Epidermal melanocyte (primary cell): Measurements from ENCODE around the gene MAP3K8.

Source experiments
- DNase-seq: peaks from one replicate; pipeline ENCODE4 v3.0.0; 2011; ENCODE audit warnings: low spot score; ENCODE audit not compliant: insufficient read length

Gene MAP3K8

DNA sequence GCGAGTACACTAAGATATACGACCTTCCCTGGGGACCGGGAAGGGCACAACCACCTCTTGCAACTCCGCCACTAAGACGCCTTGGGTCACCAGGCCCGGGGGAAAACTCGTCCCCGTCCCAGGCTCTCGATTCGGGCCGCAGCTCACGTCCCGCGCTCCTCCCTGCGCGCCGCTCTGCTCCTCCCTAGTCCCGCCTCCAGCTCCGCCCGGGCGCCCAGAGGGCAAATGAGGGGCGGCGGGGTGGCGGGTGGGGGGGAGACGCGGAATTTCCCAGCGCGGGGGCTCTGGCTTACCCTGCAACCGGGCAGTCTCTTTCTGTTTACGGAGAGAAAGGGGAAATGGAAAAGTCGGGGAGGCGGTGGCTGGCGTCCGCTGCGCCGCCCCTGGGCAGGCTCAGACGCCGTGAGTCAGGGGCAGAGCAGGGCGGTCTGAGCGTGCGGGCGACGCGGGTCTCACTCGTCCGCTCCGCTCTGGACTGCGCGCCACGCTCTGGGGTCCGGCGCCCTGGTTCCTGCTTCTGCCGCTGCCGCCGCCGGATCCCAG, at the start of gene MAP3K8:
TSS of gene MAP3K8 (plus strand) at position 455 of the 543 bp plus-strand sequence. CDS start 4,755 bp downstream, outside the sequence.
- DNase-seq: peak; percentile 53

- DNase-seq: no peak
Measured at GRCh38 chr10:30384701-30385201, 49.2 kb upstream of the MAP3K8 start.

DNA sequence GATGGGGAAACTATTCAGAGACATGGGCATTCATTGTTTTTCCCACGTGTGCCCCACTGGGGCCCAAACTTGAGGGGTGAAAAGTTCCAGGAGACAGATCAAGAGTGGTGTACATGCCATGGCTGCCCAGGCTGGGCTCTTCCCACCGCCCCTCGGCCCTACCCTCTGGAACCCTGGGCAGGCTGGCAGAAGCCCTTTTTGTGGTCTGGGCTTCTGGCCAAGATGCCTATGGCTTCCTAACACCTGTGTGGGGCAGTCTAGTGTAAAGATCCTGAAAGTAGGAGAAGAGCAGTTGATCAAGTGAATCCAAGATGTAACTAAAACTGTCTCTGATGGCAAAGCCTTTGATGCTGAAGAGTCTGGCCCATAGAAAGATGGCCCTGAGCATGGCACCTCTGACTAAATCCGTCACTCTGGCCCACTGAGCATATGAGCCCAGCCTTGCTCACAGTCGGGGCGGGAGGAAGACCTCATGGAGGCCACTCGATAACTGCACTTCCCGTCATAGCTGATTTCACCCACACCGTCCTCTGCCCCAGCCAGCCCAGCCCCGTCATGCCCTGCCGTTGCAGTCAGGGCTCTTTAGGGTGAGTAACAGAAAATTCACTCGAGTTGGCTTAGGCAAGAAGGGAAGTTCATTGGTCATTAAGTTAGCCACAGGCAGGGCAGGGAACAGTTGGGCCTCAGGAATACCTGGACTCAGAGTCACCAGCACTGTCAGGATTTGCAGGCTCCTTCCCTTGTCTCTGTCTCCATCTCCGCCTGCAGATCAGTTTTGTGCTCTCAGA, 47.0 kb upstream of the MAP3K8 start:
- no peak for DNase-seq

- no peak for DNase-seq
Measured at GRCh38 chr10:30387646-30388243, 46.2 kb upstream of the MAP3K8 start.

DNA sequence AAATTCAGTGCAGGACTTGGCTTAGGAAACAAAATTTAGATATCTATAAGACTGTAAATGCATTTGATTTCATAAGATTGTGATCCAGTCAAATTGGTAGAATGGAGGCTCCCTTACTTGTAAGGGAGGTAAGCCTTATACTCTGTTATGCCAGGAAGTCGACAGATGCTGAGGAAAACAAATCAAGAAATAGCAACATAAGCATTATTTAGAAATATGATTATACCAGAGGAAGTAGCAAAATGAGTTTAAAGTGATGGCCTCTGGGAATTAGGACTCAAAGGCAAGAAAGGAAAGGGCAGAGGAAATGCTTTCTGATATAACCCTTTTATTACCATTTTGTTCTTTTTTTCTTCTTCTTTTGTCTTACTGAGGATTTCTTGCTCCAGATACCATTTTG, 44.4 kb upstream of the MAP3K8 start:
- no peak for DNase-seq

DNA sequence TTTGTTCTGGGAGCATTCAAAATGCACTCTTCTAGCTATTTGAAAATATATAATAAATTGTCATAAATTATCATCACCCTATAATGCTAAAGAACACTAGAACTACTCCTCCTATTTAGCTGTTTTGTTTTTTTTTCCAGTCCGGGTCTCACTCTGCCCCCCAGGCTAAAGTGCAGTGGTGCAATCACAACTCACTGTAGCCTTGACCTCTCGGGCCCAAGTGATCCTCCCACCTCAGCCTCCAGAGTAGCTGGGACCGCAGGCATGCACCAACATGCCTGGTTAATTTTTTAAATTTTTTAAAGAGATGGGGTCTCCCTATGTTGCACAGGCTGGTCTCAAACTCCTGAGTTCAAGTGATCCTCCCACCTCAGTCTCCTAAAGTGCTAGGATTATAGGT, 43.8 kb upstream of the MAP3K8 start:
- no peak for DNase-seq

GRCh38 chr10:30391266-30391665, 42.7 kb upstream of the MAP3K8 start:
- no peak for DNase-seq

GRCh38 chr10:30392564-30392990, 41.4 kb upstream of the MAP3K8 start:
- peak; percentile 79 for DNase-seq

DNA sequence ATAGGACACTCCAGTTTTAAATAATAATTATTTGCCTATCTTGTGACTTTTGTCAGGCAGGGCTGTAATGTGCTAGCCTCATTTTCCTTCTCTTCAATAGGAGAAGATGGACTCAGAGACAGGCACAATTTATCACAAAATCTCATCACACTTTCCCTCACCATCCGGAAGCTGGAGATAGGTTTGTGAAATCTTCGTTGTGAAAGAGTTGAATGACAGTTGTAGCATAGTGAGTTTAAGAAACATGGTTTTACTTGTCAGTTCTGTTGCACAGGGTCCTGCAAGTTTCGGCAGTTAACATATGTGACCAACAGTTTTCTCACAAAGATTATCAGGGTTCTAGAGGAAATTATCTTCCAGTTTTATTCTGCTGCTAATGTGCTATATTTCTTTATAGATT, 37.7 kb upstream of the MAP3K8 start:
- DNase-seq: no peak

DNA sequence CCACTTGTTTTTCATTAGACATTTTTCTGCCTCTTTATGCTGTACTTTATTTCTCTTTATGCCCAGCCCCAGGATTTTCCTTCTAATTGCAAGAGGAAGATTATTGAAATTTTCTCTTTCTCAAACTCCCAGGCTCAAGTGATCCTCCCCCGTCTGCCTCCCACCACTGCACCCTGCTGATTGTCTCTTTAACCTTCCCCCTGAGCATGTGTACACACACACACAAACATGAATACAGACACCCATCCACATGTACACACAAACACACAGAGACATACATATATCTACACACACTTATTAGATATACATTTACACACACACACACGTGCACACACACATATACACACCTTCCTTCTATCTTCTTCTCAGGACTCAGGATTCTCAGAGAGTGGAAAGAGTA, 37.3 kb upstream of the MAP3K8 start:
- DNase-seq: no peak

DNA sequence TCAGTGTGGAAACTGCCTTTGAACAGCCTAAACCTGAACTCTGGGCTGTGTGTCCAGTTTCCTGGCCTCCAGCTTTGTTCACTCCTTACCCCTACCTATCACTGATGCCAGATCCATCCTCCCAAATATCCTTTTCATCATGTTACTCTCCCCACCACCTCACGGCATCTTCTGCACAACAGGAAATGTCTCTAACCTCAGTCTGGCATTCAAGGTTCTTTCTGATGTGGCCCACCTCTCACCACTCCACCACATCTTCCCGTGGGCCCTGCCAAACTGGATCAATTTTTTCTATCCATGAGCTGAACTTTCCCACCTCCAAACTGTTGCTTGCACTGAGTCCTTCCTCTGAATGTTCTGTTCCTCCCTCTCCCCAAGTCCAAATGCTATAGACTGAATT, 35.8 kb upstream of the MAP3K8 start:
- no peak for DNase-seq

GRCh38 chr10:30398788-30399187, 35.2 kb upstream of the MAP3K8 start:
- no peak for DNase-seq

DNA sequence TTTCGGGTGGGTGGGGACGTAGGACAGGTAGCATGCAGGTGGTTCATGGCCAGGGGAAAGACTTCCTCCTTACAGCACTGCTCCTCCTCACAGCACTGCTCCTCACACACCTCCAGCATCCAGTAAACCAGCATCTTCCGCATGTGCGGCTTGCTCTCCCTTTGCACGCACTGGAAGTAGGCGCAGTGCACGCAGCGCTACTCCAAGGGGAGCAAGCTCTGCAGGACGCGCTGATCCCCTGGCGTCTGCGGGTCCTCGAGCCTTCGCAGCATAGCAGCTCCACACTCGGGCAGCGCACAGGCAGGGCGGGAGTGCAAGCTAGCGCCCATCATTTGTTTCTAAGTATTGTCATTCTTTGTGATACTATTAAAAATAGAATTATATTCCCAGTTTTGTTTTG, 30.5 kb upstream of the MAP3K8 start:
- DNase-seq: no peak

DNA sequence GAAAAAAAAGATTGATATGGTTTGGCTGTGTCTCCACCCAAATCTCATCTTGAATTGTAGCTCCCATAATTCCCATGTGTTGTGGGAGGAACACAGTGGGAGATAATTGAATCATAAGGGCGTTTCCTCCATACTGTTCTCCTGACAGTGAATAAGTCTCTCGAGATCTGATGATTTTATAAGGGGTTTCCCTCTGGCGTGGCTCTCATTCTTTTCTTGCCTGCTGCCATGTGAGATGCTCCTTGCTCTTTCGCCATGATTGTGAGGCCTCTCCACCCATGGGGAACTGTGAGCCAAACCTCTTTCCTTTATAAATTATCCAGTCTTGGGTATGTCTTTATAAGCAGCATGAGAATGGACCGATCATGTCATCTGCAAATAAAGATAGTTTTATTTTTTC, 29.4 kb upstream of the MAP3K8 start:
- DNase-seq: no peak

DNA sequence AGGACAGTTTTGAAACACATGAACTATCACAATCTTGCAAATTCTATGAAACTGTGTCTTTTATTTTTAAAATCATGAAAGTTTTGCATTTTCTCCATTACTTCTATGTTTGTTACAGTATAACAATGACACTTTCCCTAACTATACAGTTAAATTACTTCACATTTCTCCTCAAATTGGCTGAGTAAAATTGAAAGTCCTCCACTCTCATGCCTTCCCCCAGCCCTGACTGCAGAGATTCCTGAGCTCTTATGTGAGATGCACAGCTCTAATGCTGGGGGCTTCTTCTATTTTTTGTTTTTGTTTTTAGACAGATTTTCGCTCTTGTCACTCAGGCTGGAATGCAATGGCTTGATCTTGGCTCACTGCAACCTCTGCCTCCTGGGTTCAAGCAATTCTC, 22.7 kb upstream of the MAP3K8 start:
- no peak for DNase-seq

DNA sequence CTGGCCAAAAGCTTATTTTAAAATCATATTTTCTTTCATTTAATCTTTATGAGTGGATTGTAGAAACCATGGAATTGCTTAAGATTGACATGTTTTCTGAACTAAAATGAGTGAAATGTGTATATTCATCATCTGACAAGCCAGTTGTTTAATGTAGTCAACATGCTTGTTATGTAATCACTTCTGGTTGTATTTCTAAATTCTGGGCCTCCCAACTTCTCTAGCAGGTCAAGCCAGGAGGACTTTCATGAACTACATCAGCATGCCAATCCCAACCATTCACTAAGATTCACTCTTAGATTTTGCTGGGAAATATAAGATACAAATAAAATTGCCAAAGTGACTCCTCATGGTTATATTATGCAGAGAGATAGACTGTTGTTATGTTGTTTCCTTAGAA, 21.1 kb upstream of the MAP3K8 start:
- no peak for DNase-seq

GRCh38 chr10:30413996-30414576, 19.9 kb upstream of the MAP3K8 start:
- DNase-seq: peak; percentile 52

- DNase-seq: no peak
Measured at GRCh38 chr10:30415593-30415992, 18.4 kb upstream of the MAP3K8 start.

- no peak for DNase-seq
Measured at GRCh38 chr10:30417301-30417700, 16.7 kb upstream of the MAP3K8 start.

- DNase-seq: no peak
Measured at GRCh38 chr10:30420266-30420665, 13.7 kb upstream of the MAP3K8 start.

GRCh38 chr10:30420766-30421165, 13.2 kb upstream of the MAP3K8 start:
- no peak for DNase-seq

- DNase-seq: no peak
Measured at GRCh38 chr10:30422151-30422695, 11.8 kb upstream of the MAP3K8 start.
